Raji (cell line): Measurements from ENCODE around the gene SYNGR3.

Experiments
- POLR2A ChIP-seq: IDR thresholded peaks from 2 replicates; pipeline ENCODE4 v1.6.1; 2011; ENCODE audit warnings: low read depth, low read length, control low read depth; ENCODE audit not compliant: insufficient read depth

The SYNGR3 gene

GRCh38 chr16:2025251-2025650 is 35.5 kb downstream of the SYNGR3 start:
- no peak for TF ChIP-seq POLR2A

- no peak for TF ChIP-seq POLR2A
Measured at GRCh38 chr16:2025878-2026460, 36.2 kb downstream of the SYNGR3 start.

DNA sequence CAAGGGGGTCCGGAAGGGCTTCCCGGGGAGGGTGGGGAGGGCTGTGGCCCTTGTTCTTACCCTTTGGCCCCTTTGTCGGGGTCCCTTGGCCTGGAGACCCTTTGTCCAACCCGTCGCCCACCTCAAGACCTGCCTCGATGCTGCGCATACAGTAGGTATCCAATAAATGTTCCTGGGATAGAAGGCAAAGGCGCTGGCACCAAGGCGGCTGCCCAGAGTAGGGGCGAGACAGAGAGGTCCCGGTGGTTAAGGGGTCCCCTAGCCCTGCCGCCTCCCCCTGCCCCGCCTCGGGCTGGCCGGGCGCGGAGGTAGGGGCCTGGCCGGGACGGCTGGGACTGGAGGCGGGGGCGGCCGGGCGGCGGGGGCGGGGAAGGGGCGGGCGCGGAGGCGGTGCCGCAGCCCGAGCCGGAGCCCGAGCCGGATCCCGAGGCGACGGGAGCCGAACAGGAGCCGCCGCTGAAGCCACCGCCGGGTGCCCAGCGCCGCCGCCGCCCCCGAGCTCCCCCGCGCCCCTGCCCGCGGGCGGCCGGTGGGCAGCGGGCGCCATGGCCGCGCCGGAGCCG is 36.8 kb downstream of the SYNGR3 start, which contains the start of gene NHERF2:
TSS of gene NHERF2 (plus strand) at position 442 of the 563 bp plus-strand sequence. CDS start at position 546, 104 bp downstream.
- TF ChIP-seq POLR2A, result no peak

DNA sequence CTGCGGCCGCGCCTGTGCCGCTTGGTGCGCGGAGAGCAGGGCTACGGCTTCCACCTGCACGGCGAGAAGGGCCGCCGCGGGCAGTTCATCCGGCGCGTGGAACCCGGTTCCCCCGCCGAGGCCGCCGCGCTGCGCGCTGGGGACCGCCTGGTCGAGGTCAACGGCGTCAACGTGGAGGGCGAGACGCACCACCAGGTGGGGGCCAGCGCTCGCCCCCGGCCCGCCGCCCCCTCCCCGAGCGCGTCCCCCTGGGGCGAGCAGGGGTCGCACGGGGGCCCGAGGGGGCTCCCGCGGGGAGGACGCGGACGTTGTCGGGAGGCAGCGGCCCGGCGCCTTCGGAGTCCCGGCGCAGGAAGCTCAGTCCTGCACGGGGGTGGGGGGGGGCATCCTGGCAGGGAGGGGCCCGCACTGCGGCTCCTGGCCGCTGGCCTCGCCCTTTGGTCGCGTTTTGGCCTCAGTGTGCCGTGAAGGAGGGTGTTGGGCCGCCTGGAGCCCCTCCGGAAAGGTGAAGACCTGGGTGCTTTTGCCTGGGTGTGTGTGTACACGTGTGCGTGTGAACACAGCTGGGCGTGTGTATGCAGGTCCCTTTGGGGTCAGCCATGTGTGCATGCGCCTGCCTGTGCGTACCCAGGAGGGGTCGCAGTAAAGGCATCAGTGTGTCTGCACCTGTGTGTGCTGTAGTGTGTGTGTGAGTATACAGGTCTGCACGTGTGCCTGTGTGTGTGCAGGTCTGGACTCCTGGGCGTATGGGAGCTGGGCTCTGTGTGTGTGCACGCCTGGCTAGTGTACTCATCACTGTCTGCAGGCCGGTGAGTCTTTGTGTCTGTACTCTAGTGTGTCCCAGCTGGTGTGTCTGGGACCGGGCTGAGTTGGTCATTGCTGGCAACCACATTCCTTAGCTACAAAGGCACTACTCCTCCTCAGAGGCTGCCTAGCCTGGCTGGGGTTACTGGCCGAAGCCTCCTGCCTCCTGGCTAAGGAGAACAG is 37.5 kb downstream of the SYNGR3 start:
- no peak for TF ChIP-seq POLR2A

DNA sequence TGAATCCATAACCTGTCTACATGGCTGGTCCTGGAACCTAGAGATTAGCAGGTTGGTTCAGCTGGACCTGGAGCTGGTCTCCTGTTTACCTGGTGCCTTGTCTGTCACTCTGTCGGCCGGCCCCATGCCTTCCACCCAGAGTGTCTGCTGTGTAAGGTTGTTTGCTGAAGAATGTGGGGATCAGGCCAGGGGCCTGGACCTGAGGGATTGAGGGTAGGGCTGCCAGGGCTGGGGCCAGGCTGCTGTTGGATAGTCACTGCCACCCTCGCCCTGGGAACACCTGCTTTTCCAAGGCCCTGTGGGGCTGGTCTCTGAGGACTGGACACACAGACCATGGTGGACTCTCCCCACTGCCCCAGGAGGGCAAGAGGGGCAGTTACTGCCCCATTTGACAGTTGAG is 38.4 kb downstream of the SYNGR3 start:
- no peak for TF ChIP-seq POLR2A

DNA sequence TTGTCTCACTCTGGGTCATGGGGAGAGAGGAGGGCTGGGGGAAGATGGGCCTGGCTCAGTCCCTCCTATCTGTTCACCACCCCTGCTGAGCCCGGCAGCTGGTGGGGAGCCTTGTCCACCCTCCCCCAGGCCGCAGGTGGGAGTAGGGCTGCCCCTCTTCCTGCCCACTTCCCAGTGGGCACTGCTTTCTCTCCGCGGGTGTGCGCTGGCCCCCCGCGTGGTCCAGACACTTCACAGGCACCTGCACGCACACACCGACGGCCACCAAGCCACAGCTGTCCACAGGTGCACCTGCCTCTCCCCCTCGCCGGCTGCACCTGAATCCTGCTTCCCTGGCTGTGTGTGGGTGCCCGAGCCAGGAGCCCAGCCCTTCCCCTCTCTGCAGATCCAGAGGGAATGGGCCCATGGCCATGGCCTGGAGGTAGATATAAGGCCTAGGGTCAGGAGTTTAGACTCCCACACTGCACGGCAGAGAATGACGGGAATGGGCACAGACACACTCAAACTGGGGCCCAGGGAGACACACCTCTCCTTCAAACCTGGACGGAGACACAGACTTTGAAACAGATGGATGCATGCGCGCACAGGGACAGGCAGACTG is 39.0 kb downstream of the SYNGR3 start:
- TF ChIP-seq POLR2A, result no peak

- no peak for TF ChIP-seq POLR2A
Measured at GRCh38 chr16:2029350-2029749, 39.6 kb downstream of the SYNGR3 start.

- TF ChIP-seq POLR2A, result no peak
Measured at GRCh38 chr16:2030036-2030435, 40.3 kb downstream of the SYNGR3 start.

DNA sequence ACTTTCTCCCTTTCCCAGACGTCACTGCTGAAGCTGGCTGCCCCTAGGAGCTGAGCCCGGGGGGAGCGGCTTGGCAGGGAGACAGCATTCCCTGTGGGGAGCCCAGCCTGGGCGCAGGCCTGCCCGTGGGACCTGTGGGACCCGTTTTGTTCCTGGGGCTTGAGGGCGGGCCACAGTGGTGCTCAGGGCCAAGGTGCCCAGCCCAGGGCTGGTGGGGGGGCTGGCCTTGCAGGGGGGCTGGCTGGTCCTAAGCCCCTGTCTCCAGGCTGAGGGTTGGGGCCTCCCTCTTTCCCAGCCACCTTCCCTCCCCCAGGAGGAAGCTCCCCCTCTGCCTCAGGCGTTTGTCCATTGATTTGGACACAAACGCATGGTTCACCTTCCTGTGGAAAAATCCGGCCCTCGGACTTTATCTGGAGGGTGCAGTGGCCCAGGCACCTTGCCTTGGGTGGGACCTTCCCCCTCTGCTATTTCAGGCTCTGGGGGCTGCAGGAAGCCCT is 41.4 kb downstream of the SYNGR3 start:
- no peak for TF ChIP-seq POLR2A

DNA sequence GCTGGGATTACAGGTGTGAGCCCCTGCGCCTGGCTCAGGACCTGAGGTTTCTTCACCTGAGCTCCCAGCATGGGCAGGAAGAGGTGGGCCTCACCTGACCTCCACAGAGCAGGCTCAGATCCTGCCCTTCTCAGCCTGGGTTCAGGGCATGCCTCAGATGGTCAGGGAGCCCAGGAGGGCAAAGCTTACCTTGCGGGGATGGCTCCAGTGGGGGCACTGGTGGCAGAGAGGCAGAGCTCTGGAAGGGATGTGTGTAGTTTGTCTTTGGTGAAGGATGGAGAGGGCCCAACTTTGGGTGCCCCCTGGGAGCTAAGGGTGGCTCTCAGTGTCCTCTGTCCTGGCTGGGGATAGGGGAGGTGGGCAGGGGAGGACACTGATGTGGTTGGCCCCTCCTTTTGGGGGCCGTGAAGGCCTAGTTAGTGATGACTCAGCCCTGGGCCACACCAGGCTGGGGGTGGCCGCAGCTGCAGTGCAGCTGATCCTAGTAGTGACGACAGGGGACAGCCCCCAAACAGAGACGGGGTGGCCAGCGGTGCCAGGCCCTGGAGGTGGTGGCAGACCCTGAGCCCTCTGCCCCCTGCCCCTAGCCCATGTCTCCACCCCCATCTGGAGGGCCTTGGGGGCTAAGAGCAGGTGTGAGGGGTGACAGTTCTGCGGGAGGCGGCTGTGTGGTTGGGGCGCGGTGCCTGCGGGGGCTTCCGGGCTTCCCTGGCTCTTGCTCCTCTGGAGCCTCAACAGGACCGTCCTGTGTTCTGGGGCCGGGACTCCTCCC is 42.7 kb downstream of the SYNGR3 start:
- TF ChIP-seq POLR2A, result no peak

- no peak for TF ChIP-seq POLR2A
Measured at GRCh38 chr16:2033057-2033908, 43.5 kb downstream of the SYNGR3 start.

DNA sequence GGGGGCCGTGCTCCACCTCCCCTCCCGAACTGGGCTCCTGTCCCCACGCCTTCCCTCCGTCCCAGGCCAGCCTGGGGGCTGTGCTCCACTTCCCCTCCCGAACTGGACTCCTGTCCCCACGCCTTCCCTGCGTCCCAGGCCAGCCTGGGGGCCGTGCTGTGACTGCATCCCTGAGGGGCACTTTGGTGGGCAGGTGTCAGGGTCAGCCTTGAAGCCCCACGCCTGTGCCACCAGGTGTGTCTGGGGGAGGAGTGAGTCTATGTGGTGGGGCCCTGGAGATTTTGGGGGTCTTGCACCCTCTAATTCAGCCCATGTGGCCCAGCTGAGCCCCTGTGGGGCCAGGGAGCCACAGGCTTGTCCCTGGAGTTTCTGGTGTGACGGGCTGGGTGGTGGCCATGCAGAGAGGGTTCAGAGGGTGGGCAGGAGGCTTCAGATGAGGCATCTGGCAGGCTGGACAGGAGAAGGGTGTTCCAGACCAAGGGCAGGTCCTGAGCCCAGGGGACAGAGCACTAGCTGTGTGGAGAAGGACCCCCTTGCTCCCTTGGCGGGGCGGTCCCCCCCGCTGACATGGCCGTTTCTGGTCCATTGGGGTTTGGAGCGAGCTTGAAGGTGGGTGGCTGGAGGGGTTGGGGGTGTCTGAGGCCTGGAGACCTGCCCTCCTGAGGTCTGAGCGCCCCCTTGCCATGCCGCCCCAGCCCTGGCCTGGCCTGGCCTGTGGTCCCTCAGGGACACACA is 45.1 kb downstream of the SYNGR3 start:
- no peak for TF ChIP-seq POLR2A
